K562 (cell line): Measurements from ENCODE around the gene TMEM161B. TPM values are rescaled to one million over a fixed set of nuclear protein-coding genes. Genes with fewer than 3 reads are reported as not detected.

ENCODE experiments used
- ATAC-seq: fragments of 200-7000 bp; cut with Tn5 transposase; 3 replicates; pipeline ENCODE4 v1.9.1; 2020; ENCODE audit warnings: moderate library complexity
- BruUV-seq: library from RNA; stranded (reverse); fragments of 400-500 nt; replicated peaks from 2 replicates; lab custom pipeline; 2021; lab: Mats Ljungman, UMichigan
- CTCF ChIA-PET: fragments of 300-600 bp; formaldehyde crosslinking; extraction: SDS; loops from one replicate; lab custom pipeline; 2021; ENCODE audit warnings: low intra/inter-chr PET ratio; lab: Yijun Ruan, JAX
- POLR2A ChIA-PET: fragments of 300-600, 350-650 bp; sonication (Branson Sonifier 250); formaldehyde crosslinking; extraction: SDS; loops from one replicate; lab custom pipeline; 2021; ENCODE audit warnings: antibody characterized with exemption, inconsistent platforms; lab: Yijun Ruan, JAX
- DNase-seq, 4 experiments: peaks; one replicate each; pipeline versions ENCODE4 v3.0.0 to v3.0.0-alpha.2; 2011 to 2018; ENCODE audit warnings: low spot score in 3 of 4, mixed read lengths in 3 of 4; ENCODE audit errors: extremely low read depth in 1 of 4
- FAIRE-seq: peaks from 2 replicates; lab custom pipeline; 2011; peaks lifted over from hg19 to GRCh38; lab: Jason Lieb, UNC
- H2AFZ ChIP-seq: 2 replicates; pipeline ENCODE4 v1.6.0; 2011; ENCODE audit warnings: low read depth, low read length, control low read depth, inconsistent platforms
- H3K27ac ChIP-seq: fragments of 200-600 bp; 3 replicates; pipeline ENCODE4 v1.8.0; 2011; ENCODE audit warnings: low read depth, mild to moderate bottlenecking, control low read depth, inconsistent platforms, low read length, moderate library complexity, mixed read lengths; ENCODE audit errors: extremely low read depth
- H3K27me3 ChIP-seq, 2 experiments: fragments of 300-600 bp in 1 of 2; 2 replicates in 1 of 2; 3 replicates in 1 of 2; pipeline versions ENCODE4 v1.6.0 to v1.8.0; 2011; ENCODE audit warnings: inconsistent platforms in 2 of 2, low read length in 2 of 2, mild to moderate bottlenecking in 1 of 2, mixed read lengths in 1 of 2, moderate library complexity in 1 of 2; ENCODE audit not compliant: control insufficient read depth in 2 of 2, insufficient read depth in 2 of 2
- H3K36me3 ChIP-seq: fragments of 300-600 bp; 3 replicates; pipeline ENCODE4 v1.8.0; 2011; ENCODE audit warnings: mild to moderate bottlenecking, low read length, inconsistent platforms; ENCODE audit not compliant: control insufficient read depth, insufficient read depth
- H3K4me1 ChIP-seq, 2 experiments: fragments of 200-600 bp in 1 of 2; replicated peaks in 1 of 2; 2 replicates in 1 of 2; 3 replicates in 1 of 2; pipeline versions ENCODE4 v1.5.1 to v1.8.0; 2011; ENCODE audit warnings: inconsistent platforms in 2 of 2, low read length in 2 of 2, mild to moderate bottlenecking in 1 of 2, mixed read lengths in 1 of 2, moderate library complexity in 1 of 2; ENCODE audit not compliant: control insufficient read depth in 2 of 2, insufficient read depth in 2 of 2
- H3K4me2 ChIP-seq: 2 replicates; pipeline ENCODE4 v1.6.1; 2011; ENCODE audit warnings: low read length, control low read depth, inconsistent platforms, mixed read lengths; ENCODE audit not compliant: insufficient read depth
- H3K4me3 ChIP-seq: fragments of 200-600 bp; sonication (generic), shearing (Covaris generic); 2 replicates; pipeline ENCODE4 v1.5.1; 2016; ENCODE audit warnings: control low read depth, inconsistent platforms
- H3K79me2 ChIP-seq: fragments of 200-600 bp; 3 replicates; pipeline ENCODE4 v1.8.0; 2011; ENCODE audit warnings: low read length, inconsistent platforms; ENCODE audit not compliant: control insufficient read depth, insufficient read depth
- H3K9ac ChIP-seq, 2 experiments: 2 replicates each; pipeline versions ENCODE4 v1.6.0 to v1.6.1; 2011; ENCODE audit warnings: low read depth in 2 of 2, low read length in 2 of 2, control low read depth in 1 of 2, inconsistent platforms in 1 of 2, mild to moderate bottlenecking in 1 of 2, mixed read lengths in 1 of 2; ENCODE audit not compliant: insufficient read depth in 1 of 2
- H3K9me1 ChIP-seq: one replicate; pipeline ENCODE4 v1.6.0; 2011; ENCODE audit warnings: inconsistent platforms, mild to moderate bottlenecking, low read length, moderate library complexity; ENCODE audit not compliant: control insufficient read depth, insufficient read depth
- H3K9me3 ChIP-seq: replicated peaks from 2 replicates; pipeline ENCODE4 v1.5.1; 2011; ENCODE audit warnings: low read depth, low read length, inconsistent platforms; ENCODE audit not compliant: control insufficient read depth, insufficient read depth
- H4K20me1 ChIP-seq: replicated peaks from 2 replicates; pipeline ENCODE4 v1.6.1; 2011; ENCODE audit warnings: low read length, inconsistent platforms, mixed read lengths; ENCODE audit not compliant: control insufficient read depth, insufficient read depth
- BRD9 ChIP-seq: fragments of 450-650 bp; IDR thresholded peaks from 2 replicates; pipeline ENCODE4 v1.6.1; 2018; ENCODE audit warnings: low read depth; ENCODE audit not compliant: partially characterized antibody
- ELF4 ChIP-seq: fragments of 450-650 bp; formaldehyde crosslinking; IDR thresholded peaks from 2 replicates; pipeline ENCODE4 v1.4.0; 2022; ENCODE audit warnings: missing genetic modification characterization
- RBM34 ChIP-seq: fragments of 200-400 bp; formaldehyde crosslinking; IDR thresholded peaks from 2 replicates; pipeline ENCODE4 v1.6.1; 2018; ENCODE audit warnings: low read length, borderline replicate concordance; ENCODE audit not compliant: insufficient read depth
- USF2 ChIP-seq: sonication (generic); formaldehyde crosslinking; IDR thresholded peaks from 2 replicates; pipeline ENCODE4 v1.5.0; 2020; ENCODE audit warnings: missing genetic modification reagents
- WGBS: fragments of 100-300 bp; shearing (Covaris generic); methylation state at CpG from one replicate; pipeline ENCODE4 v1.1.6; 2016; ENCODE audit warnings: low coverage, mixed read lengths; ENCODE audit not compliant: insufficient coverage; ENCODE audit errors: missing lambda C conversion rate; 5-methylcytosine and 5-hydroxymethylcytosine counted together
- in situ Hi-C: fragments of 300-500 bp; cut with MboI; formaldehyde crosslinking; loops from 4 replicates; pipeline ENCODE4 v1.15.0; 2018; ENCODE audit warnings: inconsistent platforms, mixed read lengths
- intact Hi-C: fragments of 100-400 bp; cut with micrococcal nuclease; formaldehyde crosslinking; loops from 2 replicates; pipeline ENCODE4 v1.14.2; 2022
- polyA plus RNA-seq, 8 experiments: library from polyadenylated mRNA; depleted of rRNA in 4 of 8; stranded (reverse) in 5 of 8; unstranded in 3 of 8; fragments of >200 nt; fragmentation: Nextera tagmentation in 2 of 8; fragmentation: Illumina TruSeq in 1 of 8; extraction: Ambion mirVana in 2 of 8; extraction: Trizol in 1 of 8; gene quantifications; 2 replicates each; pipeline versions ENCODE4 v1.2.1 to v1.2.3, GENCODE V29; 2011 to 2014; ENCODE audit warnings: inconsistent platforms in 1 of 8, missing spikeins in 1 of 8
- total RNA-seq, 7 experiments: library from RNA; depleted of rRNA in 6 of 7; stranded (reverse); fragments of >200 nt in 6 of 7; fragmentation: Illumina TruSeq in 2 of 7; extraction: Trizol in 2 of 7; gene quantifications; 2 replicates each; pipeline versions ENCODE4 v1.2.1 to v1.2.3, GENCODE V29; 2011 to 2021; ENCODE audit warnings: low replicate concordance in 1 of 7
- TF ChIP-seq, protein P1 (sequence below): IDR thresholded peaks from 2 replicates; pipeline ENCODE4 v1.6.1; 2012; ENCODE audit warnings: low read depth, low read length, improper control_type of control experiment, borderline replicate concordance

TMEM161B gene
- total and polyA plus RNA-seq, 9 of the 15 experiments (the other 6 are each of a cell fraction or from before 2014, with no cell fraction given), result 18.9 to 57.1 (median 40.6) TPM

DNA sequence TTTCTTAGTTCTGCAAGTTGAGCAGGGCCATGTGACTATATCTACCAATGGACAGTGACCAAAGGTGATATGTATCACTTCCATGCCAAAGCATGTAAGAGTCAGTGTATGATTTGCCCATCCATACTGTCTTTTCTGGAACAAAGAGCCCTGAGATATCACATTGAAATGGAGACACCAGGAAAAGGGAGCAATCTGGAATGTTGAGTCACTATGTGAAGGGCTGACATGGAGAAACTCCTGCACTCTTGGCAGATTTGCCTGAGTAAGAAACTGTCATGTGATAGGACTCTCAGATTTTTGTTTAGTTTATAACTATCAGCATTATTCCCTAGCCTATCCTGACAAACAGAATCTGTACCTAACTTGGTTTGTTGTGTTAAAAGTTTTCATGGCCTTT is 29.8 kb upstream of the TMEM161B start:
- H3K9ac ChIP-seq, result no peak overlapping the region
- DNase-seq, result no peak
- no peak overlapping the region for H2AFZ ChIP-seq
- H3K9me3 ChIP-seq, result no peaks in the 10 kb centered on the region
- no peak overlapping the region for H3K27ac ChIP-seq
- FAIRE-seq, result no peak
- no peaks in the 10 kb centered on the region for H3K79me2 ChIP-seq
- no peaks in the 10 kb centered on the region for H3K9me1 ChIP-seq
- no peak overlapping the region for H3K4me2 ChIP-seq
- TF ChIP-seq USF2 (CRISPR knock-in tag) (0 out of 2 replicates have a peak, but pooled peaks have one; percentile 5), RBM34 (no peak)
- POLR2A ChIA-PET, result no interaction called here
- no peak for ATAC-seq
- H3K4me1 ChIP-seq, result no peaks in the 10 kb centered on the region
- CTCF ChIA-PET, result no interaction called here
- in situ Hi-C loops (no loop called here), intact Hi-C loops (no loop called here)
- no peak overlapping the region for H3K4me3 ChIP-seq
- H3K36me3 ChIP-seq, result no peaks in the 10 kb centered on the region
- no peaks in the 10 kb centered on the region for H3K27me3 ChIP-seq
- no peaks in the 10 kb centered on the region for H4K20me1 ChIP-seq
- BruUV-seq, result no TSS peak

DNA sequence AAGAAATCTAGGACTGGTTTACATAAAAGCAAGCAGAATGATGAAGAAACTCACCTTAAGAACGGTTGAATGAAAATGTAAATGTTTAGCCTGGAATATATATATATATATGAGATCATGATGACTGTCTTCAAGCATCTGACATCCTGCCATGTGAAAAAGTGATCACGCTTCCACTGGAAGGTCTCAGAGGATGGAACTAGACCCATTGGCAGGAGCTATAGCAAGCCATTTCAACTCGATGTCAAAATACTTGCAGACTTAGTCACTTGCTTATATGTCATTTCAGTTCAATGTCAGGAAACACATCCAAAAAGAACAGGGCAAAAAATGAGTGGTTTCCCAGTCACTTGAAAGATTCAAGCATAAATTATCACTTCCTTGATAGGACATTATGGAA is 22.2 kb upstream of the TMEM161B start:
- Histone ChIP-seq H3K9ac (no peak overlapping the region), H3K27ac (no peak overlapping the region), H3K9me3 (no peaks in the 10 kb centered on the region), H3K27me3 (no peaks in the 10 kb centered on the region), H4K20me1 (no peaks in the 10 kb centered on the region), H2AFZ (no peak overlapping the region), H3K4me2 (no peak overlapping the region), H3K9me1 (no peaks in the 10 kb centered on the region), H3K36me3 (peaks cover 20% of the 10 kb centered on the region), H3K4me1 (no peaks in the 10 kb centered on the region), H3K4me3 (no peak overlapping the region), H3K79me2 (no peaks in the 10 kb centered on the region)
- no peak for DNase-seq
- no peak for ATAC-seq
- ChIA-PET CTCF (no interaction called here), POLR2A (no interaction called here)
- in situ Hi-C loops, result no loop called here
- BruUV-seq, result no TSS peak
- intact Hi-C loops, result no loop called here
- FAIRE-seq, result no peak
- WGBS, result 74% methylated on average over 3 of the region's 3 CpGs
- TF ChIP-seq ELF4 (no peak), BRD9 (no peak)
- TF ChIP-seq, protein P1, sequence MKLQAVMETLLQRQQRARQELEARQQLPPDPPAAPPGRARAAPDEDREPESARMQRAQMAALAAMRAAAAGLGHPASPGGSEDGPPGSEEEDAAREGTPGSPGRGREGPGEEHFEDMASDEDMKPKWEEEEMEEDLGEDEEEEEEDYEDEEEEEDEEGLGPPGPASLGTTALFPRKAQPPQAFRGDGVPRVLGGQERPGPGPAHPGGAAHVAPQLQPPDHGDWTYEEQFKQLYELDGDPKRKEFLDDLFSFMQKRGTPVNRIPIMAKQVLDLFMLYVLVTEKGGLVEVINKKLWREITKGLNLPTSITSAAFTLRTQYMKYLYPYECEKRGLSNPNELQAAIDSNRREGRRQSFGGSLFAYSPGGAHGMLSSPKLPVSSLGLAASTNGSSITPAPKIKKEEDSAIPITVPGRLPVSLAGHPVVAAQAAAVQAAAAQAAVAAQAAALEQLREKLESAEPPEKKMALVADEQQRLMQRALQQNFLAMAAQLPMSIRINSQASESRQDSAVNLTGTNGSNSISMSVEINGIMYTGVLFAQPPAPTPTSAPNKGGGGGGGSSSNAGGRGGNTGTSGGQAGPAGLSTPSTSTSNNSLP, result no peak
